ENCODE measurements around the gene ADAMTS19.

The ADAMTS19 gene, protein sequence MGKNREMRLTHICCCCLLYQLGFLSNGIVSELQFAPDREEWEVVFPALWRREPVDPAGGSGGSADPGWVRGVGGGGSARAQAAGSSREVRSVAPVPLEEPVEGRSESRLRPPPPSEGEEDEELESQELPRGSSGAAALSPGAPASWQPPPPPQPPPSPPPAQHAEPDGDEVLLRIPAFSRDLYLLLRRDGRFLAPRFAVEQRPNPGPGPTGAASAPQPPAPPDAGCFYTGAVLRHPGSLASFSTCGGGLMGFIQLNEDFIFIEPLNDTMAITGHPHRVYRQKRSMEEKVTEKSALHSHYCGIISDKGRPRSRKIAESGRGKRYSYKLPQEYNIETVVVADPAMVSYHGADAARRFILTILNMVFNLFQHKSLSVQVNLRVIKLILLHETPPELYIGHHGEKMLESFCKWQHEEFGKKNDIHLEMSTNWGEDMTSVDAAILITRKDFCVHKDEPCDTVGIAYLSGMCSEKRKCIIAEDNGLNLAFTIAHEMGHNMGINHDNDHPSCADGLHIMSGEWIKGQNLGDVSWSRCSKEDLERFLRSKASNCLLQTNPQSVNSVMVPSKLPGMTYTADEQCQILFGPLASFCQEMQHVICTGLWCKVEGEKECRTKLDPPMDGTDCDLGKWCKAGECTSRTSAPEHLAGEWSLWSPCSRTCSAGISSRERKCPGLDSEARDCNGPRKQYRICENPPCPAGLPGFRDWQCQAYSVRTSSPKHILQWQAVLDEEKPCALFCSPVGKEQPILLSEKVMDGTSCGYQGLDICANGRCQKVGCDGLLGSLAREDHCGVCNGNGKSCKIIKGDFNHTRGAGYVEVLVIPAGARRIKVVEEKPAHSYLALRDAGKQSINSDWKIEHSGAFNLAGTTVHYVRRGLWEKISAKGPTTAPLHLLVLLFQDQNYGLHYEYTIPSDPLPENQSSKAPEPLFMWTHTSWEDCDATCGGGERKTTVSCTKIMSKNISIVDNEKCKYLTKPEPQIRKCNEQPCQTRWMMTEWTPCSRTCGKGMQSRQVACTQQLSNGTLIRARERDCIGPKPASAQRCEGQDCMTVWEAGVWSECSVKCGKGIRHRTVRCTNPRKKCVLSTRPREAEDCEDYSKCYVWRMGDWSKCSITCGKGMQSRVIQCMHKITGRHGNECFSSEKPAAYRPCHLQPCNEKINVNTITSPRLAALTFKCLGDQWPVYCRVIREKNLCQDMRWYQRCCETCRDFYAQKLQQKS

DNA sequence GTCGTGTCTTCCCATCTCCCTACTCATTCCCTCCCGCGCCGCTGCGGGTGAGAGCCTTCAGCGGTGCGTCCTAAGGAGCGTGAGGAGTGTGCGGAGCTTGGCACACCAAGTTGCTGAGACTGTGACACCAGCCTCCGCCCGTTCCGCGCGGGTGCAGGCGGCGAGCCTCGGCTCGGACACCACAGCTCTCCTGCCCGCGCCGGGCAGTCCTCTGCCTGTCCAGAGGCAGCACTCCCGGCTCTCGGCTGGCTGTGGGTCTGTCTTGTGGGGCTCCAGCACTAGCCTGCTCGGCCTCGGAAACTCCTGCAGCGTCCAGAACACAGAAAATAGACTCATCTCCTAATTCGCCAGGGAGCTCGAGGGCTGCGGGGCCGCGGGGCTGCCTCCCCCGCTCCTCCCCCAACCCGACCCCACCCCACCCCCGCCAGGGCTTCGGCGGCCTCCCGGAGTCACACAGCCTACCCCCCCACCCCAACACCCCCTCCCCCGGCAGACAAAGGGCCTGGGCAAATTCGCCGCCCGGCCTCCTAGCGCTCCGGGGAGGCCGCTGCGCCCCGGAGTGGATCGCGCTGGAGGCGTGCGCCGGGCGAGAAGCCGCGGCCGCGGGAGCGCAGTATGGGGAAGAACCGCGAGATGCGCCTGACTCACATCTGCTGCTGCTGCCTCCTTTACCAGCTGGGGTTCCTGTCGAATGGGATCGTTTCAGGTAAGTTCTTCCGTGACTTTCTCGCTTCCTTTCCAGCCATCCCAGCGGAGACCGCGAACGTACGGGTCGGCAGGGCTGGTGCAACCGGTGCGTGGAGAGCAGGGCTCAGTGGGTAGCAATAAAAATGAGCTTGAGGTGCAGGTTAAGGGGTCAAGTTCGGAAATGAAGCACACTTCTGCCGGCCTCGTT, at the start of gene ADAMTS19:
ADAMTS19 (plus strand) TSS at position 522 of the 895 bp plus-strand sequence; CDS start at position 616, 94 bp downstream.
- peak; percentile 52 to 61 for DNase-seq (ENCODE audit: low read depth in 2 of 2)
- peak within 1 kb of the TSS; percentile 50 to 52 for H3K4me3 ChIP-seq (replicated peaks in 1 of 2; ENCODE audit: low read depth in 2 of 2, low read length in 2 of 2)
- TF ChIP-seq, protein P1, sequence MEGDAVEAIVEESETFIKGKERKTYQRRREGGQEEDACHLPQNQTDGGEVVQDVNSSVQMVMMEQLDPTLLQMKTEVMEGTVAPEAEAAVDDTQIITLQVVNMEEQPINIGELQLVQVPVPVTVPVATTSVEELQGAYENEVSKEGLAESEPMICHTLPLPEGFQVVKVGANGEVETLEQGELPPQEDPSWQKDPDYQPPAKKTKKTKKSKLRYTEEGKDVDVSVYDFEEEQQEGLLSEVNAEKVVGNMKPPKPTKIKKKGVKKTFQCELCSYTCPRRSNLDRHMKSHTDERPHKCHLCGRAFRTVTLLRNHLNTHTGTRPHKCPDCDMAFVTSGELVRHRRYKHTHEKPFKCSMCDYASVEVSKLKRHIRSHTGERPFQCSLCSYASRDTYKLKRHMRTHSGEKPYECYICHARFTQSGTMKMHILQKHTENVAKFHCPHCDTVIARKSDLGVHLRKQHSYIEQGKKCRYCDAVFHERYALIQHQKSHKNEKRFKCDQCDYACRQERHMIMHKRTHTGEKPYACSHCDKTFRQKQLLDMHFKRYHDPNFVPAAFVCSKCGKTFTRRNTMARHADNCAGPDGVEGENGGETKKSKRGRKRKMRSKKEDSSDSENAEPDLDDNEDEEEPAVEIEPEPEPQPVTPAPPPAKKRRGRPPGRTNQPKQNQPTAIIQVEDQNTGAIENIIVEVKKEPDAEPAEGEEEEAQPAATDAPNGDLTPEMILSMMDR (IDR thresholded peaks at IDR 0.05; ENCODE audit: low read depth, low read length): no peak

DNA sequence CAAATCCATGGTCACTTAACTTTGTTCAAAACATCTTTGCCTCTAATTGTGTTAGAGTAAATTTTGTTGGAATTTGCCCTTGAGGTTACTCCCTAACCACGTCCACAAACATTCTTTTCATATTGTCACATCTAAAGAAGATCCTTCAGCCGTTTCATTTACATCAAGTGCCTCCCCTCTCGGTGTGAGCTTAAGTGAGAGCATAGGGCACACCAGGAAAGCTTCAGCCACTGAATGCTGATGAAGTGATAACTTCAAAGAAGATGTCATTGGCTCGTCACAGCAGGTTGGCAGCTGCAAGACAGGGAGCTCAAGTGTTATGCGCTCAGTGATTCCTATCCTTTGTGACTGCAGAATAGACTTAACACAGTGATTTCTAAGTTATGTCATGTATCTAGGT, 49.6 kb upstream of the ADAMTS19 start:
- DNase-seq (ENCODE audit: low read depth in 2 of 2): no peak
- TF ChIP-seq, protein P1 (IDR thresholded peaks at IDR 0.05; ENCODE audit: low read depth, low read length): no peak
- no peak overlapping the region for H3K4me3 ChIP-seq (replicated peaks in 1 of 2; ENCODE audit: low read depth in 2 of 2, low read length in 2 of 2)

DNA sequence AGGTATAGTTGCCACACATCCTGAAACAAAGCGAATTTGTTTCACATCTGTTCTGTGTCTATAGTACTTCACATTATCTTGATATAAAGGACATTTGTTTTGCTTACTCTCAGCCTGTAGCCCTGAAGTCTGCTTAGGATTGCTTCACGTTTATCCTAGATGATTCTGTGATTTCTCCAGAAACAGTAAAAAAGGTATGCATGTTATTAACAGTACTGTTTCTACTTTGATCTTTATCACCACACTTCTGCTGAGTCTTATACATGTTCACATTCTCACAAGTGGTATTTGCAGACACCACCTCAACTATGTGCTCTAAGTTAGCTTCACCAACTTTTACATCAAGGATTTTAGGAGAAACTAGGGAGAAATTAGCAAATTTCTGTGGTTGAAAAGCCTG, 47.4 kb upstream of the ADAMTS19 start:
- TF ChIP-seq, protein P1 (IDR thresholded peaks at IDR 0.05; ENCODE audit: low read depth, low read length): no peak
- H3K4me3 ChIP-seq (replicated peaks in 1 of 2; ENCODE audit: low read depth in 2 of 2, low read length in 2 of 2): no peak overlapping the region
- DNase-seq (ENCODE audit: low read depth in 2 of 2): no peak

DNA sequence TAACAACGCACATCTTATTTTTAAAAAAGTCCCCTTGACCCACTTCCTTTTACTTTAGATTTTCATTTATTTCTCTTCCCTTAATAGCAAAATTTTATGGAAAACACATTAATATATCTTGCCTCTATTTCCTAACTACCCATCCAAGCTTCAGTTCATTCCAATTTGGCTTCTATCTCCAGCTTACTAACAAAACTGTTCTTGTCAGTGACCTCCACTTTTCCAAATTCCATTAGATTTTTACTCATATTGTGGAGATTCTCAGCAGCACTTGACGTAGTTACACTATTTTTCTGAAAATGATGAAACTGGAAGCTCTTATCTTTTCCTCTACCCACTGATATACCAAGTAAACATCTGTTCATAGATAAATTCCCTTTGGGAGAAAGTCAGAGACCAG, 46.5 kb upstream of the ADAMTS19 start:
- DNase-seq (ENCODE audit: low read depth in 2 of 2): no peak
- TF ChIP-seq, protein P1 (IDR thresholded peaks at IDR 0.05; ENCODE audit: low read depth, low read length): no peak
- no peak overlapping the region for H3K4me3 ChIP-seq (replicated peaks in 1 of 2; ENCODE audit: low read depth in 2 of 2, low read length in 2 of 2)

DNA sequence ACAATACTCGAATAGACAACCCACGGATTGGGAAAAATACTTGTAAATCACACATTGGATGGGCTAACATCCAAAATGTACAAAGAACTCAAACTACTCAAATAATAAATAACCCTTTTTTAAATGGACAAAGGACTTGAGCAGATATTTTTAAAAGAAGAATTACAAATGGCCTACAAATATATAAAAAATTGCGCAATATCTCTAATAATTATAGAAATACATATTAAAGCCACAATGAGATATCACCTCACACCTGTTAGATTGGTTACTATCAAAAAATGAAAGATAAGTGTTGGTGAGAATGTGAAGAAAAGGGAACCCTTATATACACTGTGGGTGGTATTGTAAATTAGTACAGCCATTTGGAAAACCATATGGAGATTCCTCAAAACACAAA, 40.8 kb upstream of the ADAMTS19 start:
- H3K4me3 ChIP-seq (replicated peaks in 1 of 2; ENCODE audit: low read depth in 2 of 2, low read length in 2 of 2): no peak overlapping the region
- DNase-seq (ENCODE audit: low read depth in 2 of 2): no peak
- TF ChIP-seq, protein P1 (IDR thresholded peaks at IDR 0.05; ENCODE audit: low read depth, low read length): no peak

Data from cardiac fibroblast (primary cell).